ENCODE results near the gene ECT2.
A peak's percentile ranks its signal among the peaks of the same experiment; 100 is the strongest.

The ECT2 gene

DNA sequence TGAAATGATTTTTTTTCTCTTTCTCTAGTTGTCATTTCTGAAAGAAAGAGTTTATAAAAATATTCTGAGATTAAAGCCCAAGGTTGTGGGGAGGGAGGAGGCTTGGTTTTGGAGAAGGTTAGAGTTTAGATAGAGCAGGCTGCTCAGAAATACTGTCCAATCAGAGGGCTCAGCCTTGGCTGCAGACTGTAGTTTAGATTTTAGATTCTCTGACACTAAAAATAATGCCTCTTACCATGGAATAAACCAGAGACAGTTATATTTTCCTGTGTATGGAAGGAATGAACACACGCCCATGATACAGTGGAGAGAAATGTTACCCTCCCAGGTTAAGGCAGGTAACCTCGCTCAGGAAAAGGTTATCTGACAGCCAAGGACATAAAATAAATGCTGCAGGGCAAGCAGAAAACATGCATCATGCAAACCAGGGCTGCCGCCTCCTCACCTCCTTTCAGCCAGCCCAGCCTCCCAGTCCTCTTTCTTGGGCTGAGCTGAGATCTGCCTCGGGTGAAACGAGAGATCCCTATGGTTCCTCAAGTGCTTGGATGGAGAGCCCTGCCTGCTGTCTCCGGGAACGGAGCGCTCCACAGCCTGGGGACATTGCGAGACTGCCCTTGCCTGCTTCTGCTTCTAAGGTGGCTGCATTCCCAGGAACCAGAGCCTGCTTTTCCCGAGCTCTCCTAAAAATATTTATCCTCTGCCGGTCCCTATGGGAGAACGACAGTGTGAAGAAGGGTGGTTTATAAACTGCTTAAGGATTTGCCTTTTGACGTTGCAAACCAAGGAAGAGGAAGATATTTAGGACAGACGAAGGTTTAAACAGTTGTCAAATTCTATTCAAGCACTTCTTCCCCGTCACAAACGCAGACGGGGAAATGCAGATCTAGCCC, 40.5 kb upstream of the ECT2 start:
- peak; percentile 7 for DNase-seq (ENCODE audit: extremely low read depth, insufficient read length)
- TF ChIP-seq, protein P1, sequence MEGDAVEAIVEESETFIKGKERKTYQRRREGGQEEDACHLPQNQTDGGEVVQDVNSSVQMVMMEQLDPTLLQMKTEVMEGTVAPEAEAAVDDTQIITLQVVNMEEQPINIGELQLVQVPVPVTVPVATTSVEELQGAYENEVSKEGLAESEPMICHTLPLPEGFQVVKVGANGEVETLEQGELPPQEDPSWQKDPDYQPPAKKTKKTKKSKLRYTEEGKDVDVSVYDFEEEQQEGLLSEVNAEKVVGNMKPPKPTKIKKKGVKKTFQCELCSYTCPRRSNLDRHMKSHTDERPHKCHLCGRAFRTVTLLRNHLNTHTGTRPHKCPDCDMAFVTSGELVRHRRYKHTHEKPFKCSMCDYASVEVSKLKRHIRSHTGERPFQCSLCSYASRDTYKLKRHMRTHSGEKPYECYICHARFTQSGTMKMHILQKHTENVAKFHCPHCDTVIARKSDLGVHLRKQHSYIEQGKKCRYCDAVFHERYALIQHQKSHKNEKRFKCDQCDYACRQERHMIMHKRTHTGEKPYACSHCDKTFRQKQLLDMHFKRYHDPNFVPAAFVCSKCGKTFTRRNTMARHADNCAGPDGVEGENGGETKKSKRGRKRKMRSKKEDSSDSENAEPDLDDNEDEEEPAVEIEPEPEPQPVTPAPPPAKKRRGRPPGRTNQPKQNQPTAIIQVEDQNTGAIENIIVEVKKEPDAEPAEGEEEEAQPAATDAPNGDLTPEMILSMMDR (IDR thresholded peaks at IDR 0.05; ENCODE audit: insufficient read depth, low read length, poor library complexity, severe bottlenecking), result no peak
- Histone ChIP-seq H3K27me3 (replicated peaks; ENCODE audit: control insufficient read depth, insufficient read depth, low read length) (no peaks in the 10 kb centered on the region), H3K36me3 (ENCODE audit: control insufficient read depth, insufficient read depth, low read length) (no peaks in the 10 kb centered on the region), H3K4me3 (replicated peaks; ENCODE audit: low read depth, low read length) (peak overlapping the region; percentile 91)

GRCh38 chr3:172710664-172711453, 39.7 kb upstream of the ECT2 start, which contains the start of gene NCEH1:
TSS of gene NCEH1 (minus strand) at chr3:172711067. CDS start at chr3:172710984, 83 bp downstream.
- peak; percentile 86 for DNase-seq (ENCODE audit: extremely low read depth, insufficient read length)
- no peaks in the 10 kb centered on the region for H3K27me3 ChIP-seq (replicated peaks; ENCODE audit: control insufficient read depth, insufficient read depth, low read length)
- TF ChIP-seq, protein P1 (IDR thresholded peaks at IDR 0.05; ENCODE audit: insufficient read depth, low read length, poor library complexity, severe bottlenecking), result peak; percentile 85
- H3K36me3 ChIP-seq (ENCODE audit: control insufficient read depth, insufficient read depth, low read length), result no peaks in the 10 kb centered on the region
- H3K4me3 ChIP-seq (replicated peaks; ENCODE audit: low read depth, low read length), result peak within 1 kb of the TSS; percentile 91

- no peak for DNase-seq (ENCODE audit: extremely low read depth, insufficient read length)
- peak overlapping the region; percentile 91 for H3K4me3 ChIP-seq (replicated peaks; ENCODE audit: low read depth, low read length)
- H3K36me3 ChIP-seq (ENCODE audit: control insufficient read depth, insufficient read depth, low read length), result no peaks in the 10 kb centered on the region
- TF ChIP-seq, protein P1 (IDR thresholded peaks at IDR 0.05; ENCODE audit: insufficient read depth, low read length, poor library complexity, severe bottlenecking), result no peak
- no peaks in the 10 kb centered on the region for H3K27me3 ChIP-seq (replicated peaks; ENCODE audit: control insufficient read depth, insufficient read depth, low read length)
Observed at GRCh38 chr3:172711454-172711795, 39.1 kb upstream of the ECT2 start.

GRCh38 chr3:172713316-172713715, 37.2 kb upstream of the ECT2 start:
- TF ChIP-seq, protein P1 (IDR thresholded peaks at IDR 0.05; ENCODE audit: insufficient read depth, low read length, poor library complexity, severe bottlenecking), result no peak
- H3K4me3 ChIP-seq (replicated peaks; ENCODE audit: low read depth, low read length), result no peak overlapping the region
- H3K36me3 ChIP-seq (ENCODE audit: control insufficient read depth, insufficient read depth, low read length), result no peaks in the 10 kb centered on the region
- no peaks in the 10 kb centered on the region for H3K27me3 ChIP-seq (replicated peaks; ENCODE audit: control insufficient read depth, insufficient read depth, low read length)
- DNase-seq (ENCODE audit: extremely low read depth, insufficient read length), result no peak

- Histone ChIP-seq H3K36me3 (ENCODE audit: control insufficient read depth, insufficient read depth, low read length) (no peaks in the 10 kb centered on the region), H3K4me3 (replicated peaks; ENCODE audit: low read depth, low read length) (no peak overlapping the region), H3K27me3 (replicated peaks; ENCODE audit: control insufficient read depth, insufficient read depth, low read length) (no peaks in the 10 kb centered on the region)
- no peak for DNase-seq (ENCODE audit: extremely low read depth, insufficient read length)
- TF ChIP-seq, protein P1 (IDR thresholded peaks at IDR 0.05; ENCODE audit: insufficient read depth, low read length, poor library complexity, severe bottlenecking), result no peak
Observed at GRCh38 chr3:172716476-172716875, 34.0 kb upstream of the ECT2 start.

Data from GM06990 (cell line).